BE2C (cell line): ENCODE measurements around the gene CDH23.

Source experiments
- DNase-seq: peaks from one replicate; pipeline ENCODE4 v3.0.0-alpha.2; 2020
- H3K27me3 ChIP-seq: fragments of 250-450 bp; sonication (Bioruptor Pico); 2 replicates; pipeline ENCODE4 v1.5.1; 2020; ENCODE audit warnings: mild to moderate bottlenecking
- H3K36me3 ChIP-seq: fragments of 250-450 bp; sonication (Bioruptor Pico); 2 replicates; pipeline ENCODE4 v1.5.1; 2020; ENCODE audit warnings: mild to moderate bottlenecking
- H3K4me1 ChIP-seq: fragments of 250-450 bp; sonication (Bioruptor Pico); 2 replicates; pipeline ENCODE4 v1.5.1; 2020
- H3K4me3 ChIP-seq: 2 replicates; pipeline ENCODE4 v1.5.1; 2011; ENCODE audit warnings: low read depth, low read length
- H3K9me3 ChIP-seq: fragments of 250-450 bp; sonication (Bioruptor Pico); 2 replicates; pipeline ENCODE4 v1.5.1; 2020
- CTCF ChIP-seq: IDR thresholded peaks from 2 replicates; pipeline ENCODE4 v1.5.1; 2012; ENCODE audit warnings: mild to moderate bottlenecking, low read depth, low read length

The CDH23 gene

GRCh38 chr10:71440506-71441035 lies 43.9 kb downstream of the CDH23 start:
- Histone ChIP-seq H3K4me1 (no peaks in the 10 kb centered on the region), H3K9me3 (no peaks in the 10 kb centered on the region), H3K36me3 (no peaks in the 10 kb centered on the region), H3K27me3 (no peaks in the 10 kb centered on the region), H3K4me3 (no peak overlapping the region)
- TF ChIP-seq CTCF = no peak
- no peak for DNase-seq

GRCh38 chr10:71442000-71442399 lies 45.3 kb downstream of the CDH23 start:
- DNase-seq = no peak
- no peaks in the 10 kb centered on the region for H3K36me3 ChIP-seq
- H3K9me3 ChIP-seq = no peaks in the 10 kb centered on the region
- no peak for TF ChIP-seq CTCF
- no peaks in the 10 kb centered on the region for H3K27me3 ChIP-seq
- H3K4me1 ChIP-seq = no peaks in the 10 kb centered on the region
- H3K4me3 ChIP-seq = no peak overlapping the region

- Histone ChIP-seq H3K36me3 (no peaks in the 10 kb centered on the region), H3K9me3 (no peaks in the 10 kb centered on the region), H3K4me1 (no peaks in the 10 kb centered on the region), H3K27me3 (no peaks in the 10 kb centered on the region), H3K4me3 (no peak overlapping the region)
- DNase-seq = no peak
- no peak for TF ChIP-seq CTCF
These were observed 46.3 kb downstream of the CDH23 start for GRCh38 chr10:71442859-71443570.

GRCh38 chr10:71443676-71444075 lies 47.0 kb downstream of the CDH23 start:
- Histone ChIP-seq H3K4me3 (no peak overlapping the region), H3K4me1 (no peaks in the 10 kb centered on the region), H3K36me3 (no peaks in the 10 kb centered on the region), H3K27me3 (no peaks in the 10 kb centered on the region), H3K9me3 (no peaks in the 10 kb centered on the region)
- TF ChIP-seq CTCF = no peak
- DNase-seq = no peak

- DNase-seq = no peak
- no peak for TF ChIP-seq CTCF
- Histone ChIP-seq H3K36me3 (no peaks in the 10 kb centered on the region), H3K4me3 (no peak overlapping the region), H3K9me3 (no peaks in the 10 kb centered on the region), H3K4me1 (no peaks in the 10 kb centered on the region), H3K27me3 (no peaks in the 10 kb centered on the region)
These were observed 47.7 kb downstream of the CDH23 start for GRCh38 chr10:71444284-71445054.

GRCh38 chr10:71447676-71448075 lies 51.0 kb downstream of the CDH23 start:
- DNase-seq = no peak
- no peaks in the 10 kb centered on the region for H3K27me3 ChIP-seq
- H3K9me3 ChIP-seq = no peaks in the 10 kb centered on the region
- no peak overlapping the region for H3K4me3 ChIP-seq
- no peaks in the 10 kb centered on the region for H3K36me3 ChIP-seq
- TF ChIP-seq CTCF = no peak
- H3K4me1 ChIP-seq = no peaks in the 10 kb centered on the region
